Stimulated activated CD4-positive, alpha-beta T cell treated with anti-CD3 and anti-CD28 coated beads, Interleukin-4, amount 100 ng/mL, for 24 hours (primary cell): ENCODE data around the gene CIITA.
"Not testable (repeated sequence)": the region's sequence is repeated elsewhere in the genome, so short reads cannot be mapped to it uniquely, and the experiment has no call there.

Source experiments
- DNase-seq: peaks from one replicate; pipeline ENCODE4 v3.0.0-alpha.2; 2020

CIITA gene

GRCh38 chr16:10938796-10939648, 62.0 kb downstream of the CIITA start:
- no peak for DNase-seq

- DNase-seq = no peak
Measured at GRCh38 chr16:10939649-10940234, 62.7 kb downstream of the CIITA start.

GRCh38 chr16:10940501-10941079, 63.6 kb downstream of the CIITA start:
- no peak for DNase-seq

GRCh38 chr16:10941127-10941933, 64.3 kb downstream of the CIITA start:
- no peak for DNase-seq

GRCh38 chr16:10941935-10942351, 64.9 kb downstream of the CIITA start:
- DNase-seq = not testable (repeated sequence)

- peak; percentile 93 for DNase-seq
Measured at GRCh38 chr16:10942352-10943063, 65.5 kb downstream of the CIITA start, which contains the start of gene DEXI. Gene DEXI (minus strand): TSS chr16:10942468. CDS start chr16:10942005, 463 bp downstream.

GRCh38 chr16:10943064-10943353, 66.0 kb downstream of the CIITA start:
- no peak for DNase-seq

GRCh38 chr16:10944249-10945064, 67.5 kb downstream of the CIITA start, which contains the start of gene CLEC16A:
Gene CLEC16A (plus strand): TSS chr16:10944564. CDS start chr16:10944718, 154 bp downstream.
- peak; percentile 95 for DNase-seq

GRCh38 chr16:10945065-10945787, 68.2 kb downstream of the CIITA start:
- no peak for DNase-seq

GRCh38 chr16:10946308-10946707, 69.3 kb downstream of the CIITA start:
- no peak for DNase-seq

- no peak for DNase-seq
Measured at GRCh38 chr16:10947211-10947787, 70.3 kb downstream of the CIITA start.

- DNase-seq = peak; percentile 35
Measured at GRCh38 chr16:10949424-10949970, 72.5 kb downstream of the CIITA start.

GRCh38 chr16:10950393-10950792, 73.4 kb downstream of the CIITA start:
- no peak for DNase-seq

- no peak for DNase-seq
Measured at GRCh38 chr16:10951026-10951425, 74.0 kb downstream of the CIITA start.

GRCh38 chr16:10954903-10955302, 77.9 kb downstream of the CIITA start:
- no peak for DNase-seq

- no peak for DNase-seq
Measured at GRCh38 chr16:10957771-10958482, 80.9 kb downstream of the CIITA start.

- DNase-seq = no peak
Measured at GRCh38 chr16:10959161-10959560, 82.2 kb downstream of the CIITA start.

- no peak for DNase-seq
Measured at GRCh38 chr16:10961231-10961630, 84.2 kb downstream of the CIITA start.
